Testis (tissue), 2 donors: ENCODE results near the gene MYO15A.

ENCODE experiments used
- POLR2A ChIP-seq: fragments of 450-650 bp; IDR thresholded peaks from one replicate; pipeline ENCODE4 v1.6.1; 2017; ENCODE audit warnings: antibody characterized with exemption, mild to moderate bottlenecking, moderate library complexity
- TF ChIP-seq, protein P1 (sequence below), 3 experiments: fragments of 450-650 bp in 2 of 3; fragments of 200-600 bp in 1 of 3; sonication (generic) in 1 of 3; IDR thresholded peaks; one replicate each; pipeline ENCODE4 v1.5.1; 2016 to 2019; ENCODE audit warnings: antibody characterized with exemption in 3 of 3, mild to moderate bottlenecking in 2 of 3, moderate library complexity in 1 of 3

DNA sequence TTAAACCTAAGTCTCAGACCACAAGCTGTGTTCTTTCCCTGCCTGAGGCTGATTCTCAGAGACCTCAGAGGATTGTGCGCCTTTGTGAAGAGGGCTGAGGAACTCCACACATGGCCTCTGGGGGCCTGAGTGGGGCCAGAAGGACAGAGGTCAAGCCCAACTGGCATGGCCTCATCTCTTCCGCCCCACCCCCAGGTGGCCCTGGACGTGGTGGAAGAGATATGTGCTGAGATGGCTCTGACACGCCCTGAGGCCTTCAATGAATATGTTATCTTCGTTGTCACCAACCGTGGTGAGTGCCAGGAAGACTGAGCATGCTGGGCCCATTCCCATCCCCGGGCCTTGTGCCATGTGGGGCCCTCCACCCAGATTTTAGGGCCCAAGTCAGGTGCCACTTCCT is 55.0 kb downstream of the MYO15A start:
- TF ChIP-seq, protein P1, sequence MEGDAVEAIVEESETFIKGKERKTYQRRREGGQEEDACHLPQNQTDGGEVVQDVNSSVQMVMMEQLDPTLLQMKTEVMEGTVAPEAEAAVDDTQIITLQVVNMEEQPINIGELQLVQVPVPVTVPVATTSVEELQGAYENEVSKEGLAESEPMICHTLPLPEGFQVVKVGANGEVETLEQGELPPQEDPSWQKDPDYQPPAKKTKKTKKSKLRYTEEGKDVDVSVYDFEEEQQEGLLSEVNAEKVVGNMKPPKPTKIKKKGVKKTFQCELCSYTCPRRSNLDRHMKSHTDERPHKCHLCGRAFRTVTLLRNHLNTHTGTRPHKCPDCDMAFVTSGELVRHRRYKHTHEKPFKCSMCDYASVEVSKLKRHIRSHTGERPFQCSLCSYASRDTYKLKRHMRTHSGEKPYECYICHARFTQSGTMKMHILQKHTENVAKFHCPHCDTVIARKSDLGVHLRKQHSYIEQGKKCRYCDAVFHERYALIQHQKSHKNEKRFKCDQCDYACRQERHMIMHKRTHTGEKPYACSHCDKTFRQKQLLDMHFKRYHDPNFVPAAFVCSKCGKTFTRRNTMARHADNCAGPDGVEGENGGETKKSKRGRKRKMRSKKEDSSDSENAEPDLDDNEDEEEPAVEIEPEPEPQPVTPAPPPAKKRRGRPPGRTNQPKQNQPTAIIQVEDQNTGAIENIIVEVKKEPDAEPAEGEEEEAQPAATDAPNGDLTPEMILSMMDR (IDR thresholded peaks at IDR 0.05): no peak
- TF ChIP-seq POLR2A: no peak
